SK-N-SH treated with all-trans-retinoic acid at 6 μM for 48 hours (cell line): Measurements from ENCODE around the gene ANAPC4.

ENCODE experiments used
- ATAC-seq: fragments of 200-7000 bp; cut with Tn5 transposase; 3 replicates; pipeline ENCODE4 v1.9.1; 2020; ENCODE audit warnings: mild to moderate bottlenecking, moderate library complexity
- BACH2 ChIP-seq: fragments of 250-450 bp; sonication (Bioruptor Pico); IDR thresholded peaks from 2 replicates; pipeline ENCODE4 v1.9.0; 2021; ENCODE audit warnings: mild to moderate bottlenecking, borderline replicate concordance
- CREB5 ChIP-seq: fragments of 250-450 bp; sonication (Bioruptor Pico); IDR thresholded peaks from 2 replicates; pipeline ENCODE4 v1.5.1; 2020; ENCODE audit warnings: low read depth, mild to moderate bottlenecking, moderate library complexity
- CSDC2 ChIP-seq: fragments of 250-450 bp; sonication (Bioruptor Pico); IDR thresholded peaks from 2 replicates; pipeline ENCODE4 v1.5.0; 2020; ENCODE audit warnings: mild to moderate bottlenecking, moderate library complexity
- CSRNP3 ChIP-seq: fragments of 250-450 bp; sonication (Bioruptor Pico); IDR thresholded peaks from 2 replicates; pipeline ENCODE4 v1.5.1; 2021; ENCODE audit warnings: mild to moderate bottlenecking, moderate library complexity
- ESRRG ChIP-seq: fragments of 250-450 bp; sonication (Bioruptor Pico); IDR thresholded peaks from 2 replicates; pipeline ENCODE4 v1.6.1; 2021; ENCODE audit warnings: mild to moderate bottlenecking
- ISL1 ChIP-seq: fragments of 250-450 bp; sonication (Bioruptor Pico); IDR thresholded peaks from 2 replicates; pipeline ENCODE4 v2.1.2; 2022; ENCODE audit warnings: mild to moderate bottlenecking, moderate library complexity
- OSR1 ChIP-seq: fragments of 250-450 bp; sonication (Bioruptor Pico); IDR thresholded peaks from 2 replicates; pipeline ENCODE4 v1.8.0; 2022; ENCODE audit warnings: moderate library complexity, mild to moderate bottlenecking, inconsistent platforms
- PATZ1 ChIP-seq: fragments of 250-450 bp; sonication (Bioruptor Pico); IDR thresholded peaks from 2 replicates; pipeline ENCODE4 v1.8.0; 2020; ENCODE audit warnings: mild to moderate bottlenecking, moderate library complexity, borderline replicate concordance
- POU6F1 ChIP-seq: fragments of 250-450 bp; sonication (Bioruptor Pico); IDR thresholded peaks from 2 replicates; pipeline ENCODE4 v1.8.0; 2021; ENCODE audit warnings: low read depth, mild to moderate bottlenecking, moderate library complexity, borderline replicate concordance
- SNAI2 ChIP-seq: fragments of 250-450 bp; sonication (Bioruptor Pico); IDR thresholded peaks from 2 replicates; pipeline ENCODE4 v1.5.0; 2020; ENCODE audit warnings: mild to moderate bottlenecking, moderate library complexity
- TCF4 ChIP-seq: fragments of 250-450 bp; sonication (Bioruptor Pico); IDR thresholded peaks from 2 replicates; pipeline ENCODE4 v1.8.0; 2021; ENCODE audit warnings: mild to moderate bottlenecking, moderate library complexity, borderline replicate concordance
- TSHZ2 ChIP-seq: fragments of 250-450 bp; sonication (Bioruptor Pico); IDR thresholded peaks from 2 replicates; pipeline ENCODE4 v1.5.0; 2020; ENCODE audit warnings: mild to moderate bottlenecking, moderate library complexity
- ZFP3 ChIP-seq: fragments of 250-450 bp; sonication (Bioruptor Pico); IDR thresholded peaks from 2 replicates; pipeline ENCODE4 v1.5.0; 2020; ENCODE audit warnings: mild to moderate bottlenecking, moderate library complexity
- ZFP30 ChIP-seq: fragments of 450-650 bp; formaldehyde crosslinking; IDR thresholded peaks from 2 replicates; pipeline ENCODE4 v1.5.0; 2022; ENCODE audit warnings: mild to moderate bottlenecking, moderate library complexity
- ZNF565 ChIP-seq: fragments of 450-650 bp; formaldehyde crosslinking; conservative IDR thresholded peaks from 2 replicates; pipeline ENCODE4 v1.5.0; 2020; ENCODE audit warnings: low read depth, mild to moderate bottlenecking, moderate library complexity
- ZNF70 ChIP-seq: fragments of 450-650 bp; formaldehyde crosslinking; IDR thresholded peaks from 2 replicates; pipeline ENCODE4 v1.5.0; 2020; ENCODE audit warnings: mild to moderate bottlenecking, moderate library complexity
- ZNF8 ChIP-seq: fragments of 450-650 bp; formaldehyde crosslinking; IDR thresholded peaks from 2 replicates; pipeline ENCODE4 v1.5.0; 2020; ENCODE audit warnings: mild to moderate bottlenecking, moderate library complexity

The ANAPC4 gene

GRCh38 chr4:25454476-25454875 lies 77.4 kb downstream of the ANAPC4 start:
- TF ChIP-seq CSRNP3 (no peak), PATZ1 (CRISPR knock-in tag) (no peak), CSDC2 (CRISPR knock-in tag) (no peak), ZNF565 (CRISPR knock-in tag) (no peak), ZFP3 (CRISPR knock-in tag) (no peak), TSHZ2 (CRISPR knock-in tag) (no peak), ZNF8 (CRISPR knock-in tag) (no peak), CREB5 (CRISPR knock-in tag) (no peak), ZNF70 (CRISPR knock-in tag) (no peak), ZFP30 (CRISPR knock-in tag) (no peak), OSR1 (CRISPR knock-in tag) (no peak), POU6F1 (no peak)
- no peak for ATAC-seq

- TF ChIP-seq OSR1 (CRISPR knock-in tag) (no peak), ISL1 (CRISPR knock-in tag) (no peak), ZFP3 (CRISPR knock-in tag) (no peak), TCF4 (no peak), ESRRG (CRISPR knock-in tag) (no peak)
- TF ChIP-seq, all 23 proteins: peak for 0
- no peak; the same call in 2 of the 3 replicates for ATAC-seq
These were observed 80.1 kb downstream of the ANAPC4 start for GRCh38 chr4:25457053-25457715.

GRCh38 chr4:25466966-25467697 lies 90.1 kb downstream of the ANAPC4 start:
- no peak for ATAC-seq
- no peak for TF ChIP-seq POU6F1
- no peak for TF ChIP-seq ZNF8 (CRISPR knock-in tag)
- TF ChIP-seq ISL1 (CRISPR knock-in tag): peak; percentile 24; the same call in 1 of the 2 replicates
- TF ChIP-seq BACH2 (CRISPR knock-in tag): no peak
- peak; percentile 73; the same call in 1 of the 2 replicates for TF ChIP-seq TCF4
- TF ChIP-seq TSHZ2 (CRISPR knock-in tag): peak; percentile 47; the same call in 1 of the 2 replicates
- no peak for TF ChIP-seq SNAI2 (CRISPR knock-in tag)
